ENCODE data around the gene TEX38.
A peak's percentile ranks its signal among the peaks of the same experiment; 100 is the strongest.

The TEX38 gene

DNA sequence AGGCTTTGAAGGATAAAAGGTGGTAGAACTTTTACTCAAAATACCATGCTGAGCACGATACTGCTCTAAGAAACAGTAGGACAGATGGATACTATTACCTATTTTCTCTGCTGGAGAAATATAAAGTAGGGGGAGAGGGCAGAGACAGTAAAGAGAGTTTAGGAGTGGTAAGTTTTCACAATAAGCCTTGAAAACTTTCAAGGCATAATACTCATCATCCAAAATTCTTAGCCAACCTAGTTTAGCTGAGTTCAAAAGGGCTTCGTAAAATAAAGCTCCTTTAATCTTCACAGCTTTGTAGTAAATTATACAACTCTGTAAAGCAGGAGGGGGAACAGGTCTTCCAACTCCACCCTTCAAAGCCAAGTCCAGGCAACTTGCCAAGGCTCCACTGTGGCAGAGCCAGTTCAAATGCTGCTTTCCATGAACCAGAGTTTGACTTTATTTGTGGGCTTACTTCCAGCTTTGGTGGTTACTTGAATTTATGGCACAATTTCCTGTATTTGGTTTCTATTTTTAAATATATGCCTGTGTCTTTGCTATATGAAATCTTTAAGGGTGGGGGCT lies 15.5 kb downstream of the TEX38 start:
- Mint-ChIP-seq H3K36me3 (ENCODE audit: low read depth) (peaks cover 71% of the 10 kb centered on the region), H3K4me3 (no peak overlapping the region), H3K27me3 (ENCODE audit: low read depth) (no peaks in the 10 kb centered on the region)

DNA sequence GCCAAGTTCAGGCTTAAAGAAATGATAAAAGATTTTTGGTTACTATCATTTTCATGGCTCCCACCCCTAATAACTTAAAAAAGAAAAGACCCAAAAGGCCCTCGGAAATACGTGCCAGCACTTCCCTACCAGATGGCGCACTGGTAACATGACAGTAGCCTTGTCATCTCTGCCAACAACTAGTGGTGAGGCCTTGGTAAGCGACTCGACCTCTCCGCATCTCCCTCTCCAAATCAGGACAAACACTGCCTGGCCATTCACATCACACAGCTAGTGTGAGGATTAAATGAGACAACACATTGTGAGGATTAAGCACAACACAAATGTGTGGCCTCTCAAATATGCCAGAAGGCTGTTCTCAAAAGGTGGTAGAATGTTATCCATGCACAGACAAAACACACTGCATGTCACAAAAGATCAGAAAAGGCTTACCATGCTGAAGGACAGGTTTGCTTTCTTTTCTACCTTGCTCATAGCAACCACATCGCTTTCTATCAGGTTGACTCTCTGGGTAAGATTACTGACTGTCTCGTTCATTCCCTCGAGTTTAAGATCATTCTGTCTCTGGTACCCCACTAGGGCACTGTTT lies 16.4 kb downstream of the TEX38 start:
- TF ChIP-seq, protein P1, sequence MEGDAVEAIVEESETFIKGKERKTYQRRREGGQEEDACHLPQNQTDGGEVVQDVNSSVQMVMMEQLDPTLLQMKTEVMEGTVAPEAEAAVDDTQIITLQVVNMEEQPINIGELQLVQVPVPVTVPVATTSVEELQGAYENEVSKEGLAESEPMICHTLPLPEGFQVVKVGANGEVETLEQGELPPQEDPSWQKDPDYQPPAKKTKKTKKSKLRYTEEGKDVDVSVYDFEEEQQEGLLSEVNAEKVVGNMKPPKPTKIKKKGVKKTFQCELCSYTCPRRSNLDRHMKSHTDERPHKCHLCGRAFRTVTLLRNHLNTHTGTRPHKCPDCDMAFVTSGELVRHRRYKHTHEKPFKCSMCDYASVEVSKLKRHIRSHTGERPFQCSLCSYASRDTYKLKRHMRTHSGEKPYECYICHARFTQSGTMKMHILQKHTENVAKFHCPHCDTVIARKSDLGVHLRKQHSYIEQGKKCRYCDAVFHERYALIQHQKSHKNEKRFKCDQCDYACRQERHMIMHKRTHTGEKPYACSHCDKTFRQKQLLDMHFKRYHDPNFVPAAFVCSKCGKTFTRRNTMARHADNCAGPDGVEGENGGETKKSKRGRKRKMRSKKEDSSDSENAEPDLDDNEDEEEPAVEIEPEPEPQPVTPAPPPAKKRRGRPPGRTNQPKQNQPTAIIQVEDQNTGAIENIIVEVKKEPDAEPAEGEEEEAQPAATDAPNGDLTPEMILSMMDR (IDR thresholded peaks at IDR 0.05; ENCODE audit: unreplicated experiment in 3 of 3), result no peak
- no peaks in the 10 kb centered on the region for H3K27me3 Mint-ChIP-seq (ENCODE audit: low read depth)
- peaks cover 70% of the 10 kb centered on the region for H3K4me1 Mint-ChIP-seq
- H3K9me3 Mint-ChIP-seq, result no peaks in the 10 kb centered on the region
- H3K27ac Mint-ChIP-seq, result peak overlapping the region; percentile 31 to 54 (median 52)
- H3K36me3 Mint-ChIP-seq (ENCODE audit: low read depth), result peaks cover 69% of the 10 kb centered on the region
- H3K4me3 Mint-ChIP-seq, result no peak overlapping the region

More for the DNA sequence above, 15.5 kb downstream of the TEX38 start:
- no peaks in the 10 kb centered on the region for H3K9me3 Mint-ChIP-seq
- H3K27ac Mint-ChIP-seq, result peak overlapping the region; percentile 31 to 54 (median 52)
- peaks cover 62% of the 10 kb centered on the region for H3K4me1 Mint-ChIP-seq
- TF ChIP-seq, protein P1 (IDR thresholded peaks at IDR 0.05; ENCODE audit: unreplicated experiment in 3 of 3), result no peak

- peak overlapping the region; percentile 31 to 54 (median 52) for H3K27ac Mint-ChIP-seq
- TF ChIP-seq, protein P1 (IDR thresholded peaks at IDR 0.05; ENCODE audit: unreplicated experiment in 3 of 3), result no peak
- no peaks in the 10 kb centered on the region for H3K27me3 Mint-ChIP-seq (ENCODE audit: low read depth)
- no peaks in the 10 kb centered on the region for H3K9me3 Mint-ChIP-seq
- peak overlapping the region in 1 of 3 experiments; percentile 4 for H3K4me3 Mint-ChIP-seq
- peaks cover 76% of the 10 kb centered on the region for H3K4me1 Mint-ChIP-seq
- H3K36me3 Mint-ChIP-seq (ENCODE audit: low read depth), result peaks cover 65% of the 10 kb centered on the region
Observed at GRCh38 chr1:46689356-46689755, 17.7 kb downstream of the TEX38 start.

GRCh38 chr1:46689897-46690296 lies 18.2 kb downstream of the TEX38 start:
- Mint-ChIP-seq H3K9me3 (no peaks in the 10 kb centered on the region), H3K36me3 (ENCODE audit: low read depth) (peaks cover 63% of the 10 kb centered on the region), H3K4me3 (no peak overlapping the region), H3K27me3 (ENCODE audit: low read depth) (no peaks in the 10 kb centered on the region), H3K4me1 (peaks cover 76% of the 10 kb centered on the region), H3K27ac (peak overlapping the region; percentile 31 to 54 (median 52))
- TF ChIP-seq, protein P1 (IDR thresholded peaks at IDR 0.05; ENCODE audit: unreplicated experiment in 3 of 3), result no peak

DNA sequence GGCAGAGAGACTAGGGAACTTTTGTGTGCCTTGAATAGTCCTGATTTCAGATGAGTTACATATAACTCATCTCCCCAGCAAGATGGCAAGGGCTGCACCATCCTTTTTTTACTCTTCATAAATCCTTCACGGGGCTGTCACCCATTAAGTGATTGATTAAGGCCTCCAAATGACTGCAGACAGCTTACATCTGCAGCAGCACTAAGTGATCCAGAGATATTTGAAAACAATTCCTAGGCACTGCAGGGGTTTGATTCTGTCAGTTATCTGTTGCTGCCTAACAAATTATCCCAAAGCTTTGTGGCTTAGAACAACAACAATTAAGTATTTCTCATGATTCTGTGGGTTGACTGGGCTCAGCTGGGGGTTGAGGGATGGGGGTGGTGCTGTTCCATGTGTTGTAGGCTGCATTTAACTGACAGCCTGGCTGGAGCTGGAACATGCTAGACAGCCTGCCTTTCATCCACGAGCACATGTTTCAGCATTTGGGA lies 19.3 kb downstream of the TEX38 start:
- TF ChIP-seq, protein P1 (IDR thresholded peaks at IDR 0.05; ENCODE audit: unreplicated experiment in 3 of 3), result no peak
- Mint-ChIP-seq H3K4me1 (peaks cover 75% of the 10 kb centered on the region), H3K27me3 (ENCODE audit: low read depth) (no peaks in the 10 kb centered on the region), H3K4me3 (no peak overlapping the region), H3K9me3 (no peaks in the 10 kb centered on the region), H3K27ac (peak overlapping the region in 1 of 3 experiments; percentile 65), H3K36me3 (ENCODE audit: low read depth) (peaks cover 66% of the 10 kb centered on the region)
